ACHN (cell line): ENCODE data around the gene ZNF511.

Experiments
- DNase-seq: peaks from one replicate; pipeline ENCODE4 v3.0.0-alpha.2; 2015
- in situ Hi-C: cut with HindIII; loops from 2 replicates; pipeline ENCODE4 v1.10.0; 2017; ENCODE audit warnings: low sequenced_read_pairs, low pct_ligation_motif_present, low pct_unique_long_range_greater_than_20kb

The ZNF511 gene

DNA sequence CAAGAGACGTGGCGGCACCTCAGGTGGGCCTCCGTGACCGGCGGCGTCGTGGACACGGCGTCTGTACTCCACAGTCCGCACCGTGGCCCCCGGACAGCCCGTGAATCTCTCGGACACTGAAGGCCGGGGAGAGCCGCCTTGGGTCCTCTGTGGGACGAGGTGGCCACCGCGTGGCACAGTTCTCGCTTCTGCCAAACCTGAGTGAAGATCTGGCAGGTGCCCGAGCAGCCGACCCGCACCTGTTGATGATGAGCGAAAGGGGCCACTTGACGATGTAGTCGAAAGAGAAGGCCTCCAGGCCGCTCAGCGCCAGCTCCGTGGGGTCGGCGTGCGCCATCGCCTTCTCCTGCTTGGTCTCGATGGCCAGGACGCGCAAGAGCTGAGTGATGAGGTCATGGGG is 23.5 kb upstream of the ZNF511 start:
- no peak for DNase-seq
- in situ Hi-C loops: no loop called here

GRCh38 chr10:133286366-133286765 is 22.3 kb upstream of the ZNF511 start:
- DNase-seq: no peak
- in situ Hi-C loops: no loop called here

DNA sequence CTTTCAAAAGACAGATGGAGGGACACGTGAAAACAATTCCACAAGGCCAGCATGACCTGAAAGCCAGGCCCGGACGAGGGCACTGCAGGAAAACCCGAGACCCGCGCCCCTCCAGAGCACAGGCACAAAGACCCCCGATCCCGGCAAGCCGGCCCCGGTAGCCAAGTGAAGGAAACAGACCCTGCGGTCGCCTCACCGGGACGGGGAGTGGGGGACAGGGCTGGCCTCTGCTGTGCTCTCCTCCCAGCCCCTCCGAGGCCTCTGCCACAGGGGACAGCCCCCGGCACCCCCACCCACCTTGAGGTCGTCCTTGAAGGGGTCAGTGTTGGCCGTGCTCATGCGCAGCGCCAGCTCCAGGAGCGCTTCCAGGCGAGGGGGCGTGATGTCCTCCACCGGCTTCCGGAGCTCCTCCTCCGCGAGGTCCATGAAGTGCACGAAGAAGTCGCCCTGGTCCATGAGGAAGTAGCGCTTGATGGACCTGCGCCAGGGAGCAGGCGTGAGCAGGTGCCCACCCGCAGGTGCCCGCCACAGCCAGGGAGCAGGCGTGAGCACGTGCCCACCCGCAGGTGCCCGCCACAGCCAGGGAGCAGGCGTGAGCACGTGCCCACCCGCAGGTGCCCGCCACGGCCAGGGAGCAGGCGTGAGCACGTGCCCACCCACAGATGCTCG is 20.7 kb upstream of the ZNF511 start:
- no peak for DNase-seq
- in situ Hi-C loops: no loop called here

DNA sequence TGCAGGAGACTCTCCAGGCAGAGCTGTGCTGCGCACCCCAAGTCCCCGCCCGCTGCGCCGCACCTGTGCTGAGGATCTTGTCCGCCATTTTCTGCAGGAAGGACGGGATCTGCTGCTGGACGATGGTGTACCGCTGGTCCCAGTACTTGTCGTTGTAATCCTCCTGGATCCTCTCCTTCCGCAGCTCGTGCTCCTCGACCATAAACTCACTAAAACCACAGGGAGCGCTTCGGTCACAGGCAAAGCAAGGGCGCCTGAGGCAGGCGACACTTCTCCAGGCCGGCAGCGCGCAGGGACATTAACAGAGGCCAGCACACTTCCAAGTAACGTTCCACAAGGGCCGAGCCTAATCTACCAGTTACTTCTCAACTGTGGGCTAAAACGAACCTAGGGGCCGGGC is 19.0 kb upstream of the ZNF511 start:
- in situ Hi-C loops: no loop called here
- no peak for DNase-seq

- DNase-seq: peak; percentile 77
- in situ Hi-C loops: no loop called here
These were observed 15.6 kb upstream of the ZNF511 start for GRCh38 chr10:133292919-133293809.

DNA sequence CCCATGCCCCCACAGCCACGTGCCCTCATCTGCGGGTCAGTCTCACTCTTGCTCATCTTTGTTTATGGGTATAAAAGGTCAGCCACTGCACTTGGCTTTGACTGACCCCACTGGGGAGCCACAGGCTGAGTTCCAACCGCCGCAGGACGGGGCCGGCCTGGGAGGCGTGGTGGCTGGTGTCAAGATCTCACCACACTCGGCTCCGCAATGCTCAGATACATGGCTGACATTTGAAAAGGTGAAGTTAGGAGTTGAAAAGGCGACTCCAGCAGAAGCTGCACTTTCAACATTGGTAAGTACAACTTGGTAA is 14.9 kb upstream of the ZNF511 start:
- in situ Hi-C loops: no loop called here
- no peak for DNase-seq

DNA sequence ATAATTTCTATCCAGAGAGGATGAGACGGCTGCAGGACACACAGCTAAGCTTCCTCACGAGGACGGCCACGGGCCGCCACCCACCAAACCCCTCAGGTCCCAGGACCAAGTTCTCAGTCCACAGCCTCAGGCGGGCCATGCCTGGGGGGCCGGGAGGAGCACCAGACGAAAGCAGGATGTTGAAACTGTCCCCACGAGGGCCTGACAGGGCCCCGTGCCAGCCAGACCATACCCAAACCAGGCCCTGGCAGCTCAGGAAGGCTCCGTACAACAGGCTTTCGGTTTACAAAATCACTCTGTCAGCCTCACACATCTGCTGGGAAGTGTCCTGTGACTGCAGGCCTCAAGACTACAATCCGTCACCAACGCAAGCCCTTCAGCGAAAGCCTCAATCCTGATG is 14.5 kb upstream of the ZNF511 start:
- no peak for DNase-seq

GRCh38 chr10:133295426-133296320 is 13.0 kb upstream of the ZNF511 start:
- DNase-seq: no peak
- in situ Hi-C loops: no loop called here

More for the DNA sequence above, 14.5 kb upstream of the ZNF511 start:
- in situ Hi-C loops: no loop called here

DNA sequence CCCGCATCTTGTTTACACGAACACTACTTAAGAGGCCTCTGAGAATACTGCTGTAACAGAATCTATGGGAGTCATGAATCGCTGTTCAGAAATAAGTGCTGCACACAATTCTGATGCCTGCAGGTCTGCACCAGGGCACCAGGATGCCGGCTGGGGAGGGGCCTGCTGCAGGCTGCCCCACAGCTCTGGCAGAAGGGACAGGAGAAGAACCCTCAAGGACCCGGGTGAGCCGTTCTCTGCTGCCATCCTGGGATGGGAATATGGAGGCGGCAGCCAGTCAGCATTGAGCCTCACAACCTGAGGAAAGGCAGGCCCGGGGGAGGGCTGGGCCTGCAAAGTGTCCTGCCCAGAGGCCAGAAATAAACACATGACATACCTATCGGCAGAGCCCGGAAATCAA is 11.2 kb upstream of the ZNF511 start:
- in situ Hi-C loops: no loop called here
- DNase-seq: no peak

GRCh38 chr10:133298466-133298865 is 10.2 kb upstream of the ZNF511 start:
- DNase-seq: no peak
- in situ Hi-C loops: no loop called here

DNA sequence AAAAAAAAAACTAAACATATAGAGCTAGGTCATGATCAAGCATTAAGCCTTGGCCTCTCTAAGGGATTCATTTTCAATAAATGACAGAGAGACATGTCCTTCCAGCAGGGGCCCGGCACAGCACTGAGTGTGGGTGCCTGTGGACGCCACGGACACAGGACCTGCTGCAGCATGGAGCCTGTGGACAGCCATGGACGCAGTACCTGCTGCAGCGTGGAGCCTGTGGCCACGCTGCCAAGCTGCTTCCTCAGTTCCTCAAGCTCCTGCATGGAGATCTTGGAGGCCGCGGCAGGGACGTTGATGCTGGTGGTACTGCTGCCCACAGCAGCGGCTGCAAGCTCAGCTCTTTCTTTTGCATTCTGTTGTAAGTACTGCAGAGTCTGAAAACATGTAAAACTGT is 9.5 kb upstream of the ZNF511 start:
- in situ Hi-C loops: no loop called here
- no peak for DNase-seq

- in situ Hi-C loops: no loop called here
- DNase-seq: no peak
These were observed 9.0 kb upstream of the ZNF511 start for GRCh38 chr10:133299738-133300137.

GRCh38 chr10:133302230-133302629 is 6.5 kb upstream of the ZNF511 start:
- in situ Hi-C loops: no loop called here
- DNase-seq: no peak

- in situ Hi-C loops: no loop called here
- no peak for DNase-seq
These were observed 5.5 kb upstream of the ZNF511 start for GRCh38 chr10:133303206-133303605.

GRCh38 chr10:133306097-133306476 is 2.6 kb upstream of the ZNF511 start:
- no peak for DNase-seq
- in situ Hi-C loops: no loop called here

DNA sequence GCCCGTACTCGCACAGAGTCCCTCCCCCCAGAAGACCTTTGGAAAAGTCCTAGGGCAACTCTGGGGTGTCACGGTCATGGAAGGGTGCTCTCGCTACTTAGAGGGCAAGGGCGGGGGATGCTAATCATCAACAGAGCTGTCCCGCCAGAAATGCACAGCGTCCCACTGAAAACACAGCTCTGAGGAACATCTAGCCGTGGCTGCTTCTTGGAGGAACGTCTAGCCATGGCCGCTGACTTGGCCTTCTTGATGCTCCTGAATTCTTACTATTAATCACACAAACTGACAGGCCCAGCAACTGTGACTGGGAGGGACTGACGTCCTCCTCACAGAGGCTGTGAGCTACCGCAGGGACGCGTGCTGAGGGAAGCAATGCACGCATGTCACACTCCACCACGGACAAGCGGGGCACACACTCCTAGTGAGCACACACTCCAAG is 1.8 kb upstream of the ZNF511 start:
- in situ Hi-C loops: no loop called here
- no peak for DNase-seq

DNA sequence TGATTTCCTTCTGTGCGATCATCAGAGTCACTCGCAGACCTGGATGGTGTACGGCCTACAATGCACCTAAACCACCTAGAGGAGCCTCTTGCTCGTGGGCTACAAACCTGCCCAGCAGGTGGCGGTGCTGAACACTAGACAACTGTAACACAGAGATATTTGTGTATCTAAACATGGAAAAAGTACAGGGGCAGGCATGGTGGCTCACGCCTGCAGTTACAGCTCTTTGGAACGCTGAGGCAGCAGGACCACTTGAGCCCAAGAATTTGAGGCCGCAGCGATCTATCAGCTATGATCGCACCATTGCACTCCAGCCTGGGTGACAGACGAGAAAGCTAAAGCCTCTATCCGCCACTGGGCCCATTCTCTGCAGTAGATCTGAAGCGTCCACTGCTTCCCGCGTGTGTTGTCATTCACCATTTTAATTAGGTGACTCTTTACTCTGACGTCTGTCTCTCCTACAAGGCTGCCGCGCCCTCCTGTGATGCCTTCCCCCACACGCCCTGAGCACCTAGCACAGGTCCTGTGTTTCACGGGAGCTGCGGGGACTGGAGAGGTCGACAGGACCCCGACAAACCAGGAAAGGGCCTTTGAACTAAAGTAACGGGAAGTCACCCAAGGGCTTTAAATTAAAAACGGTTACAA is 816 bp upstream of the ZNF511 start:
- in situ Hi-C loops: no loop called here
- peak; percentile 82 for DNase-seq

DNA sequence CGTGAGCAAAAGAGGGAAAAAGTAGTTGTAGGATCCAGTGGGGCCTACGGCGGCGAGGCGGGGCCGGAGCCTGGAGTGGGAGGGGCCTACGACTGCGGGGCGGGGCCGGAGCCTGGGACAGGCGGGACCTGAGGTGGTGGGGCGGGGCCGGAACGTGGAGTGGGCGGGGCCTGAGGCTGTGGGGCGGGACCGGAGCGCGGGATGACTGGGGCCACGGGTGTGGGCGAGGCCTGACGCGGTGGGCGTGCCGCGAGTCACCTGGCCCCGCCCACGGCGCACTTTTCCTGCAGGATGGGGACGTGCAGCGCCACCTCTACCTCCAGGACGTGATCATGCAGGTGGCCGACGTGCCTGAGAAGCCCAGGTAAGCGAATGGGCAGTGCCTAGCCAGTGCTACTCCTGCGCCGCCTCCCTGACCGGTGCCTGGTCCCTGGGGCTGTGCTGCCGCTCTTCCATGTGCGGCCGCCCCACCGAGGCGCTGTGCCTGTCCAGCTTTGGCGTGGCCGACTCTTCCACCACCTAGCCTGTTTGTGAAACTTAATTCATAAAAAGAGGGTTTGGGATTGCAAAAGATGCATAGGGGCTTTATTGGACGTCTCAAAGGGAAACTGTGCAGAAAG is 496 bp downstream of the ZNF511 start:
- in situ Hi-C loops: no loop called here
- peak; percentile 85 for DNase-seq
